GM21515 (cell line): ENCODE data around the gene HLA-C.
"Not testable (repeated sequence)": the region's sequence is repeated elsewhere in the genome, so short reads cannot be mapped to it uniquely, and the experiment has no call there.

Experiments used
- ATAC-seq: cut with Tn5 transposase; IDR thresholded peaks from one replicate; pipeline ENCODE4 v1.9.1; 2021; ENCODE audit not compliant: unreplicated experiment

Gene HLA-C

GRCh38 chr6:31271641-31272357 lies at the start of gene HLA-C:
HLA-C (minus strand) TSS chr6:31272092; CDS start chr6:31272071, 21 bp downstream.
- peak; percentile 80 for ATAC-seq

DNA sequence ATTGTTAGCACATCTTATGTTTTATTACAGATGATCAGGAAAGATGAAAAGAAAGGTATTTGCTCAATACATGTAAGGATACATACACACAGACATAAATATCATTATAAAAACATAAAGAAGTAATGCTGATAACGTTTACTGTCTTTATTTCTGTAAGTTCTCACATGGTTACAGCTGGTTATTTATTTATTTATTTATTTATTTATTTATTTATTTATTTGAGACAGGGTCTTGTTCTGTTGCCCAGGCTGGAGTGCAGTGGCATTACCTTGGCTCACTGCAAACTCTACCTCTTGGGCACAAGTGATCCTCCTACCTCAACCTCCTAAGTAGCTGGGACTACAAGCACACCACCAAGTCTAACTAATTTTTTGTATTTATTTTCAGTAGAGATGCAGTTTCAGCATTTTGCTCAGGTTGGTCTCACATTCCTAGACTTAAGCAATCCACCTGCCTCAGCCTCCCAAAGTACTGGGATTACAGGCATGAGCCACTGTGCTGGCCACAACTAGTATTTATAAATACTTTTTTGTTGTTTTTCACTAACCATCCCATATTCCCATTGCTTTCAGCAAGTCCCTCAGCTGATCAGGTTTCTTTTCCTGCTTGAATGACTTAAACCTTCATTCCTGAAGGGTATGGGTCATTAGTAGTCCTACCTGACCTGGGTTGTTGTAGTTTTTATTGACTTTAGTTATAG lies 49.3 kb upstream of the HLA-C start:
- ATAC-seq, result no peak

GRCh38 chr6:31317036-31317435 lies 45.1 kb upstream of the HLA-C start:
- no peak for ATAC-seq

- no peak for ATAC-seq
These were observed 37.7 kb upstream of the HLA-C start for GRCh38 chr6:31309641-31310040.

DNA sequence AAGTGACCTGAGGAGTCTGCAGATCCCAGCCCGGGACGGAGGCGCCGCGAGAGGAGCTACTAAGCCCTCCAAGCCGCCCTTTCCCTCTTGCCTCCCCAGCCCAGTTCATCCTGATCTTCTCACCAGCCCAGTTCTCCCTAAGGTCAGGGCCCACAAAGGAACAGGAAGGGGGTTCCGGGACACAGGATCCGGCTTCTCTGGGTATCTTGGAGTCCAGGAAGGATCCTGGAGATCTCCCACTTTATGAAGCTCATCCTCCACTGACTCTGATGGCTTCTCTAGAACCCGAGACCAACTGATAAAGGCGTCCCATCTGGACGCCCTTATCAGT lies 36.9 kb upstream of the HLA-C start:
- no peak for ATAC-seq

DNA sequence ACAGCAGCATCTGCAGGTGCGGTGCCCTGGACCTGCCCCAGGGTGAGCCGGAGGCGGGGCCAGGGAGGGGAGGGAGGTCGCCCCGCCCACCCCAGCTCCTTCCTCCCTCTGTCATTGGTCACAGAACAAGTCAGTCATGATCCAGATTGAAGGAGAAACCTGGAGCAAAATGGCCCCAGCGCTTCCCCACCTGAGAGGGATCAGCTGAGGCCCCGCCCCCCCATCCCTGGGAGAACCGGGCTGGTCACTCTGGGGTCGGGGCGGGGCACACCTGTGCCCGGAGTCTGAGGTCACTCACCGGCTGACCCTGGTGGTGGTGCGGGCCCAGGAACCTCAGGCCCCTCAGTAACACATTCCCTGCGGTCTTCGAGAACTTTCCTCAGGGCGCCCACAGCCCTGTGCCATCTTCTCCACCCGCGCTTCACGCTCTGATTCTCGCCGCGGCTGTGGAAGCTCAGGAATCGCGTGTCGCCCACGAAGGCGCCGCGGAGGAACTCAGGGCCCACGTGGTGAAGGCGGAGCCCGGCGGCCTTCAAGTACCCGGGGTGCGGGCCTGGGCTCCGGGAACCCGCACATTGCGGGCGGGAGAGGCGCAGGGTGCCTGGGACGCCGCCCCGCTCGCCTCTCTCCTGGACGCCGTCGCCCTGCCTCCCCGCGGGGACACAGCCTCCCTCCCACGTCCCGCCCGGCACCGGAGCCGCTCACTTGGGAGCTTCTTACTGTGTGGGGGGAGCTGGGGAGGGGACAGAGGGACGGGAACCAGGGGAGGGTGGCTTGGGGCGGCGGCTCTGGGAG lies 36.4 kb upstream of the HLA-C start:
- ATAC-seq, result no peak

- no peak for ATAC-seq
These were observed 35.8 kb upstream of the HLA-C start for GRCh38 chr6:31307669-31308049.

DNA sequence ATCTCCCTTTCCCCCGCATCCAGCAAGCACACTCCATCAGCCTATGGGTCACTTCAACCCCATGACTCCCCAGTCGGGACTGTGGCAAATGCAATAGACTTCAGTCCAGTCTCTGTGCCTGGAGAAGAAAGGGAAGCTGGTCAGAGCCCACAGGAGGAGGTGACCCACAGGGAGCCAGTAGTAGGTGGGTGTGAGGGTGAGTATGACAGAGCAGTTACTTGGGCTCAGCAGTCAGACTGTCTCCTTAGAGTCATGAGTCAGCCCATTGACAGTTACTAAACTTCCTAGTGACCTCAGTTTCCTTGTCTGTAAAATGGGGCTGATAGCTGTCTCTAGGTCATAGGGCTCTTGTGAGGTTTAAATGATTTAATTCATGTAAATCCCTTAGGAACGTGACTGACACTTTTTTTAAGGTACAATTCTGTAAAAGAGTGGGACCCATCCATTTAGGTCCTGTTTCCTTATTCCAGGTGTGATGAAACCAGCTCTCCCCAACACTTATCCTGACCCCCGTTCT lies 33.9 kb upstream of the HLA-C start:
- ATAC-seq, result no peak

GRCh38 chr6:31304683-31305082 lies 32.8 kb upstream of the HLA-C start:
- ATAC-seq, result no peak

- no peak for ATAC-seq
These were observed 28.9 kb upstream of the HLA-C start for GRCh38 chr6:31300797-31301196.

DNA sequence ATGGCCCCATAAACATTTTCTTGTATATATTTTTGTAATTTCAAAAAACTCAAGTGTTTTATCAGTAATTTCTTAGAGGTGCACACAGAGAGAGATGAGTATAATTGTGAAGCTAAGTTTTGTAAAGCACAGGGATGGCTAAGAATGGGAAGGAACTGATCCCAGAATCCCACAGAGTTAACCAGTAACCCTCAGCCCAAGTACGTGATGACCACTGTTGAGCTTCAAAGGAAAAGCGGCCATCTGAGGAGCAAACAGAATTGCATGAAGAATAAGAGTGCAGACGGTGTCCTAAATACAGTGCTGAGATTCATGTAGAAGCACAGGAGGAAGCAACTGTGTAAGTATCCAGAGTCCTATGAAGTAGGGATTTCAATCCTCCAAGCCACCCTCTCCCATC lies 28.1 kb upstream of the HLA-C start:
- ATAC-seq, result no peak

GRCh38 chr6:31299511-31299910 lies 27.6 kb upstream of the HLA-C start:
- no peak for ATAC-seq

DNA sequence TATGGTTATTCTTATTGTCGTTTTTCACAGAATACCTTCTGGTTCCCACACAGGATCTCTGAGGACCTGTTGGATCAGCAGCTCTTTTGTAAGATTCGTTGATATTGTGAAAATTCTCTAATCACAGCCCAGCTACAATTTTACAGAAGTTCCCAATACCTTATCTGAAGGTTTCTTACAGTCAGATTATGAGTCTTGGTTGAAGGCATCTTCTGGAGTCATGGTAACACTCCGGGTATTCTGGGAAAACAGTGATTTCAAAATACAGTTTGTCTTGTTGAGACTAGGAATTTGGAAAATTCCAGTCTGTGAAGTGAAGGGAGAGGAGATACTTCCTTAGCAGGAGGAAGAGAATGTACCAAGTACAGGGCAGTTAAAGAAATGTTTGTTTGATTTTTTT lies 22.2 kb upstream of the HLA-C start:
- ATAC-seq, result no peak

- no peak for ATAC-seq
These were observed 21.5 kb upstream of the HLA-C start for GRCh38 chr6:31293343-31293742.

- no peak for ATAC-seq
These were observed 17.9 kb upstream of the HLA-C start for GRCh38 chr6:31289788-31290187.

DNA sequence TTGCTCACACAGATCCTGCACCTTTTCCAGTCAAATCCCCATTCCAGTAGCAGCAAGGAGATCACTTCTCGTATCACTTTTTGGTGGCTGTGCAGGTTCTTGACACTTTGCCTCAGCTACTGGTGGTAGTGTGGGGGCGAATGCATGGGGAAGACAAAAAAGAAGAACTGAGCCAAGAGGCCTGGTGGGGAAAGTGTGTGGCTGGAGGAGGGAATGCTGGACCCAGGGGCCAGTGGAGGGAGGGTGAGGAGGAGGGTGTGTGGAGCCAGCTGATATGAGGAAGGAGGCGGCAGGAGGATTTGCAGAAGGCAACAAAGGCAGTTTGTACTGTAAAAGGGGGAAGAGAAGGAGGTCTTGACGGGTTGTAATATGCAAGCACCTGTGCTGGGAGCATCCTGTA lies 15.7 kb upstream of the HLA-C start:
- no peak for ATAC-seq

DNA sequence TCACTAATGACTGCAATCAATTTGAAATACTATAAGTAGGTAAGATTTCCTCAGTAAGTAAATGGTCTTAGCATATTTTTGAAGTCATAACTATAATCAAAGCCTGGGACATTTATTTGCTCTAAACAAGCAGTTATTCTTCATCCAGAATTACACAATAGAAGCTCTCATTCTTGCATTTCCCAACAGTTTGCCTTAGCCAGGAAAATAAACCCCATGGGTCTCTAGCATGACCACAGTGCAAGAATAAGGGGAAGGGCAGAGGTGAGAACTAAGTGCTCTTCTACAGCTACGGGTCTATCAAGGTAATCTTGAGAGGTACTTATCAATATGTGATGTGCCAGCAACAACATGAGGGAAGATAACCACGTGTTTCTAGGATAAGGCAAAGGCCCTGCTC lies 14.1 kb upstream of the HLA-C start:
- ATAC-seq, result no peak

DNA sequence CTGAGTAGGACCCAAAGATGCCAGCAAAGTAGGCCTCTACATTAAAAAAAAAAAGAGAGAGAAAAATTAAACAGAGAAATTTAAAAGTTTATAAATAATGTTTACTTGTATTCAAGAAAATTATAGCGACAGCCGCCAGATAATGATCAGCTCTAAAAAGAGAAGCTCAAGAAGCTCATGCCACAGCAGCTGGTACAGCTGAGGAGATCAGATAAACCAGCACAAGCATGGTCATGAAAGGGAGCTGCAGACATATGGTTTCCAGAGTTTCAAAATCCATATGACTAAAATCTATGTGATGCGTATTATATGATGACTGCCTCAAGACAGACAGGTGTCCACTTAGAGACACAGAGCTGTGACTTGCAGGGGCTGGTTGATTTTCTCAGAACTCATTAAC lies 13.6 kb upstream of the HLA-C start:
- ATAC-seq, result no peak

DNA sequence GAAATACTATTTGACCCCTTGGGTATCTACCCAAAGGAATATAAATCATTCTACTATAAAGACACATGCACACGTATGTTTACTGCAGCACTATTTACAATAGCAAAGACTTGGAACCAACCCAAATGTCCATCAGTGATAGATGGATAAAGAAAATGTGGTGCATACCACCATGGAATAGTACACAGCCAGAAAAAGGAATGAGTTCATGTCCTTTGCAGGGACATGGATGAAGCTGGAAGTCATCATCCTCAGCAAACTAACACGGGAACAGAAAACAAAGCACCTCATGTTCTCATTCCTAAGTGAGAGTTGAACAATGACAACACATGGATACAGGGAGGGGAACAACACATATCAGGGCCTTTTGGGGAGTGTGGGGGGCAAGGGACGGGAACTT lies 7.8 kb upstream of the HLA-C start:
- ATAC-seq, result not testable (repeated sequence)

DNA sequence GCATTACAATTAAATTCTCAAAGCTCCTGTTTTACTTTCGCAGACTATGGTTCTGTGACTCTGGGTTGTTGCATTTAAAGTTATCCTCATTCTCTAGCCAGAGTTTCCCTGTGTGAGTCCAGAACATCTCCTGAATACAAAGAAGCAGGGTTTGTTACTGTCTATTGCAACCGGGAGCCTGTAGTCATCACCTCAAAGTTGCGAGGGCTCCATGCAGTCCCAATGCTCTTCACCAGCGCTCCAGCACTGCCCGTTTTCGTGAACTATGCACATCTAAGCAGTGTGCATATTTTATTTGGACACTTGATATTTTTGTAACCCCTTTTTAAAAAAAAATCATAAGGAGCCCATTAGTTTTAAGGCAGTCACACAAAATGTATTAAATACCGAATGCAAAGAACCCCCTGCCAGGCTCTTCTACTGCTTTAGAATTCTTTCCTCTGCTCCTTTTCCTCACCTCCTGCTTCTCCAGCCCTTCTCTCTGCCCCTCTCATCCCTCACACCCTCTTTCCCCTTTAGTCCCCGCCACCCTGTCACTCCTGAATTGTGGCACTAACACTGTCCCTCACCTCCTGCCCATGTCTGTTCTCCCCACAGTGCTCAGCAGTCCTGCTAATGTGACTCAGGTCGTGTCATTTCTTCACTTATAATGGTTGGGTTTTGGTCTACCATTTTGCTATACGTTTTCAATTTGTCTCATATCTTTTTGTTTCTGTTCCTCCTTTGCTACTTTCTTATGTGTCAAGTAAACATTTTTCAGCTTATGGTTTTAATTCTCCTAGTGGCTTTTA lies 1.1 kb upstream of the HLA-C start:
- no peak for ATAC-seq

GRCh38 chr6:31272436-31272835 lies 544 bp upstream of the HLA-C start:
- peak; percentile 7 for ATAC-seq
